CD4-positive, alpha-beta memory T cell (primary cell): ENCODE data around the gene FGF16. TPM values are rescaled to one million over a fixed set of nuclear protein-coding genes. Genes with fewer than 3 reads are reported as not detected.
"Not testable (repeated sequence)": the region's sequence is repeated elsewhere in the genome, so short reads cannot be mapped to it uniquely, and the experiment has no call there.

ENCODE experiments used
- CTCF ChIA-PET: fragments of 350-600 bp; sonication (Branson Sonifier 250); formaldehyde crosslinking; loops from one replicate; lab custom pipeline; 2021; ENCODE audit warnings: inconsistent platforms; ENCODE audit not compliant: partially characterized antibody; lab: Charles Lee
- POLR2A ChIA-PET: fragments of 350-600 bp; sonication (Branson Sonifier 250); formaldehyde crosslinking; loops from one replicate; lab custom pipeline; 2021; ENCODE audit not compliant: partially characterized antibody; lab: Charles Lee
- DNase-seq, 5 donors: peaks; one replicate each; pipeline versions ENCODE4 v3.0.0 to v3.0.0-alpha.2; 2020 to 2022; ENCODE audit warnings: mixed read lengths in 1 of 5
- H3K27ac ChIP-seq: one replicate; pipeline ENCODE4 v1.7.0; 2013; ENCODE audit warnings: low read depth, low read length
- H3K27me3 ChIP-seq: 2 replicates; pipeline ENCODE4 v1.7.0; 2013; ENCODE audit warnings: mild to moderate bottlenecking, low read length, moderate library complexity; ENCODE audit not compliant: insufficient read depth
- H3K36me3 ChIP-seq: 2 replicates; pipeline ENCODE4 v1.7.0; 2013; ENCODE audit warnings: mild to moderate bottlenecking, low read length, moderate library complexity; ENCODE audit not compliant: insufficient read depth
- H3K4me1 ChIP-seq: 2 replicates; pipeline ENCODE4 v1.7.0; 2013; ENCODE audit warnings: mild to moderate bottlenecking, low read length, moderate library complexity; ENCODE audit not compliant: insufficient read depth
- H3K4me3 ChIP-seq, 2 donors: one replicate each; pipeline ENCODE4 v1.7.0; 2013; ENCODE audit warnings: low read length in 2 of 2, mild to moderate bottlenecking in 1 of 2
- H3K9me3 ChIP-seq, 2 donors: one replicate each; pipeline ENCODE4 v1.7.0; 2013; ENCODE audit warnings: low read length in 2 of 2, control low read depth in 1 of 2; ENCODE audit not compliant: control insufficient read depth in 1 of 2
- H3K27ac Mint-ChIP-seq, 7 donors: one replicate each; pipeline ENCODE4 v1.8.0; 2020 to 2021; ENCODE audit warnings: mixed read lengths in 7 of 7, mild to moderate bottlenecking in 6 of 7, inconsistent platforms in 3 of 7, moderate library complexity in 3 of 7
- H3K27me3 Mint-ChIP-seq, 2 donors: one replicate each; pipeline ENCODE4 v1.8.0; 2020 to 2021; ENCODE audit warnings: mixed read lengths in 2 of 2
- H3K36me3 Mint-ChIP-seq, 2 donors: one replicate each; pipeline ENCODE4 v1.8.0; 2020 to 2021; ENCODE audit warnings: mixed read lengths in 2 of 2, inconsistent platforms in 1 of 2, mild to moderate bottlenecking in 1 of 2
- H3K4me1 Mint-ChIP-seq, 4 donors: one replicate each; pipeline ENCODE4 v1.8.0; 2020 to 2021; ENCODE audit warnings: mixed read lengths in 4 of 4, mild to moderate bottlenecking in 1 of 4
- H3K4me3 Mint-ChIP-seq, 8 donors: one replicate each; pipeline ENCODE4 v1.8.0; 2020 to 2021; ENCODE audit warnings: mixed read lengths in 8 of 8, mild to moderate bottlenecking in 7 of 8, moderate library complexity in 6 of 8, inconsistent platforms in 3 of 8
- H3K9me3 Mint-ChIP-seq, 8 donors: one replicate each; pipeline ENCODE4 v1.8.0; 2020 to 2021; ENCODE audit warnings: mixed read lengths in 8 of 8, mild to moderate bottlenecking in 5 of 8, inconsistent platforms in 3 of 8, moderate library complexity in 1 of 8
- intact Hi-C: fragments of 100-400 bp; cut with micrococcal nuclease; formaldehyde crosslinking; loops from one replicate; pipeline ENCODE4 v1.15.1; 2023
- polyA plus RNA-seq, 2 donors: library from polyadenylated mRNA; unstranded; fragments of 300-500 nt; fragmentation: Illumina TruSeq; gene quantifications; one replicate each; pipeline ENCODE4 v1.2.3, GENCODE V29; 2021
- total RNA-seq, 2 experiments: library from RNA; stranded (reverse); gene quantifications; one replicate each; pipeline ENCODE4 v1.2.3, GENCODE V29; 2021

FGF16 gene
- total RNA-seq (not detected), polyA plus RNA-seq (not detected)

- Histone ChIP-seq H3K4me1 (peaks cover 14% of the 10 kb centered on the region), H3K27me3 (no peaks in the 10 kb centered on the region), H3K9me3 (no peaks in the 10 kb centered on the region), H3K36me3 (no peaks in the 10 kb centered on the region), H3K4me3 (peak within 1 kb of the TSS in 1 of 2 donors; percentile 38), H3K27ac (no peak within 1 kb of the TSS)
- H3K9me3 Mint-ChIP-seq: no peaks in the 10 kb centered on the region
- POLR2A ChIA-PET: interaction anchor here (0.6 kb wide), 1 partner anchor 104 kb away, joined by 4 read pairs; no protein-coding TSS in a partner anchor
- CTCF ChIA-PET: no interaction called here
- peaks cover 5 to 14% of the 10 kb centered on the region in 2 donors for H3K27me3 Mint-ChIP-seq
- H3K36me3 Mint-ChIP-seq: no peaks in the 10 kb centered on the region
- peak in 1 of 5 donors; percentile 0 for DNase-seq
- peak within 1 kb of the TSS in 1 of 7 donors; percentile 42 for H3K27ac Mint-ChIP-seq
- H3K4me3 Mint-ChIP-seq: peak within 1 kb of the TSS; percentile 67 to 86 (median 80)
- intact Hi-C loops: no loop called here
- H3K4me1 Mint-ChIP-seq: peaks cover 0 to 16% (median 7%) of the 10 kb centered on the region in 4 donors
Observed at GRCh38 chrX:77446908-77447652, at the start of gene FGF16. Gene FGF16 (plus strand): TSS chrX:77447389. CDS start chrX:77447675, 286 bp downstream.

GRCh38 chrX:77398330-77398954 lies 48.7 kb upstream of the FGF16 start:
- H3K27ac ChIP-seq: no peak overlapping the region
- H3K4me3 ChIP-seq: no peak overlapping the region
- H3K27me3 Mint-ChIP-seq: no peaks in the 10 kb centered on the region
- no peaks in the 10 kb centered on the region for H3K36me3 Mint-ChIP-seq
- ChIA-PET POLR2A (no interaction called here), CTCF (no interaction called here)
- no peak overlapping the region for H3K4me3 Mint-ChIP-seq
- no peaks in the 10 kb centered on the region for H3K4me1 Mint-ChIP-seq
- no peaks in the 10 kb centered on the region for H3K9me3 ChIP-seq
- no peaks in the 10 kb centered on the region for H3K27me3 ChIP-seq
- no peak overlapping the region for H3K27ac Mint-ChIP-seq
- no peak for DNase-seq
- intact Hi-C loops: no loop called here
- peaks cover 0 to 6% (median 0%) of the 10 kb centered on the region in 8 donors for H3K9me3 Mint-ChIP-seq
- H3K4me1 ChIP-seq: no peaks in the 10 kb centered on the region
- no peaks in the 10 kb centered on the region for H3K36me3 ChIP-seq

- POLR2A ChIA-PET: no interaction called here
- no peak overlapping the region for H3K27ac Mint-ChIP-seq
- peaks cover 0 to 3% (median 0%) of the 10 kb centered on the region in 8 donors for H3K9me3 Mint-ChIP-seq
- Histone ChIP-seq H3K36me3 (no peaks in the 10 kb centered on the region), H3K27ac (no peak overlapping the region), H3K4me3 (no peak overlapping the region), H3K9me3 (no peaks in the 10 kb centered on the region), H3K4me1 (no peaks in the 10 kb centered on the region), H3K27me3 (no peaks in the 10 kb centered on the region)
- no peak overlapping the region for H3K4me3 Mint-ChIP-seq
- H3K27me3 Mint-ChIP-seq: peaks cover 1 to 2% of the 10 kb centered on the region in 2 donors
- no peak for DNase-seq
- intact Hi-C loops: no loop called here
- no peaks in the 10 kb centered on the region for H3K4me1 Mint-ChIP-seq
- H3K36me3 Mint-ChIP-seq: no peaks in the 10 kb centered on the region
- CTCF ChIA-PET: no interaction called here
Observed at GRCh38 chrX:77404419-77404818, 42.8 kb upstream of the FGF16 start.

GRCh38 chrX:77407821-77408220 lies 39.4 kb upstream of the FGF16 start:
- POLR2A ChIA-PET, intact Hi-C loops, H3K4me1 ChIP-seq, H3K27ac ChIP-seq, H3K4me1 Mint-ChIP-seq, H3K27me3 Mint-ChIP-seq, H3K27me3 ChIP-seq, H3K36me3 Mint-ChIP-seq, H3K36me3 ChIP-seq, H3K4me3 ChIP-seq, DNase-seq, CTCF ChIA-PET, H3K9me3 ChIP-seq, H3K27ac Mint-ChIP-seq, H3K4me3 Mint-ChIP-seq: not testable (repeated sequence)
- peaks cover 0 to 12% (median 3%) of the 10 kb centered on the region in 8 donors for H3K9me3 Mint-ChIP-seq

- POLR2A ChIA-PET: no interaction called here
- Histone ChIP-seq H3K4me1 (no peaks in the 10 kb centered on the region), H3K4me3 (no peak overlapping the region), H3K9me3 (no peaks in the 10 kb centered on the region), H3K27me3 (no peaks in the 10 kb centered on the region), H3K27ac (no peak overlapping the region), H3K36me3 (no peaks in the 10 kb centered on the region)
- Mint-ChIP-seq H3K27ac (no peak overlapping the region), H3K27me3 (peaks cover 7 to 10% of the 10 kb centered on the region in 2 donors), H3K9me3 (peaks cover 0 to 9% (median 3%) of the 10 kb centered on the region in 8 donors), H3K36me3 (no peaks in the 10 kb centered on the region), H3K4me3 (no peak overlapping the region), H3K4me1 (no peaks in the 10 kb centered on the region)
- intact Hi-C loops: no loop called here
- DNase-seq: no peak
- CTCF ChIA-PET: no interaction called here
Observed at GRCh38 chrX:77412631-77413030, 34.6 kb upstream of the FGF16 start.

- H3K4me1 Mint-ChIP-seq: no peaks in the 10 kb centered on the region
- no peaks in the 10 kb centered on the region for H3K4me1 ChIP-seq
- H3K36me3 ChIP-seq: no peaks in the 10 kb centered on the region
- no peak overlapping the region for H3K4me3 Mint-ChIP-seq
- no peaks in the 10 kb centered on the region for H3K27me3 ChIP-seq
- H3K27ac ChIP-seq: no peak overlapping the region
- H3K27me3 Mint-ChIP-seq: peaks cover 5 to 7% of the 10 kb centered on the region in 2 donors
- DNase-seq: no peak
- H3K36me3 Mint-ChIP-seq: no peaks in the 10 kb centered on the region
- peaks cover 0 to 10% (median 3%) of the 10 kb centered on the region in 8 donors for H3K9me3 Mint-ChIP-seq
- ChIA-PET CTCF (no interaction called here), POLR2A (no interaction called here)
- H3K9me3 ChIP-seq: no peaks in the 10 kb centered on the region
- H3K27ac Mint-ChIP-seq: no peak overlapping the region
- intact Hi-C loops: no loop called here
- no peak overlapping the region for H3K4me3 ChIP-seq
Observed at GRCh38 chrX:77415161-77415560, 32.0 kb upstream of the FGF16 start.

- intact Hi-C loops: no loop called here
Observed at GRCh38 chrX:77415882-77416281, 31.3 kb upstream of the FGF16 start.

More at GRCh38 chrX:77415882-77416281, 31.3 kb upstream of the FGF16 start:
- H3K4me1 ChIP-seq: no peaks in the 10 kb centered on the region
- Mint-ChIP-seq H3K4me1 (no peaks in the 10 kb centered on the region), H3K9me3 (peaks cover 0 to 5% (median 0%) of the 10 kb centered on the region in 8 donors), H3K27me3 (peaks cover 2 to 7% of the 10 kb centered on the region in 2 donors), H3K36me3 (no peaks in the 10 kb centered on the region), H3K27ac (no peak overlapping the region), H3K4me3 (no peak overlapping the region)
- POLR2A ChIA-PET: no interaction called here
- H3K27me3 ChIP-seq: no peaks in the 10 kb centered on the region
- no peak for DNase-seq
- no peak overlapping the region for H3K4me3 ChIP-seq
- CTCF ChIA-PET: no interaction called here
- H3K36me3 ChIP-seq: no peaks in the 10 kb centered on the region
- no peaks in the 10 kb centered on the region for H3K9me3 ChIP-seq
- H3K27ac ChIP-seq: no peak overlapping the region
